HL-60/S4 treated with phorbol 12-myristate 13-acetate at 8.2 ng/mL for 4 days and 3 days (cell line): ENCODE results near the gene PDGFB.

ENCODE experiments used
- in situ Hi-C: fragments of 300-500 bp; cut with MboI; formaldehyde crosslinking; loops from 2 replicates; pipeline ENCODE4 v1.15.0; 2022; ENCODE audit warnings: low sequenced_read_pairs

PDGFB gene

GRCh38 chr22:39244496-39245129, at the start of gene PDGFB:
TSS of gene PDGFB (minus strand) at chr22:39244982. CDS start at chr22:39243963, 1,019 bp downstream.
- in situ Hi-C loops: no loop called here

GRCh38 chr22:39293766-39294368, 49.1 kb upstream of the PDGFB start:
- in situ Hi-C loops: no loop called here

- in situ Hi-C loops: no loop called here
Measured at GRCh38 chr22:39292561-39293074, 47.8 kb upstream of the PDGFB start.

- in situ Hi-C loops: no loop called here
Measured at GRCh38 chr22:39292031-39292462, 47.3 kb upstream of the PDGFB start.

GRCh38 chr22:39291523-39291922, 46.7 kb upstream of the PDGFB start:
- in situ Hi-C loops: no loop called here

GRCh38 chr22:39290724-39291161, 46.0 kb upstream of the PDGFB start:
- in situ Hi-C loops: no loop called here

- in situ Hi-C loops: no loop called here
Measured at GRCh38 chr22:39289975-39290720, 45.4 kb upstream of the PDGFB start.

GRCh38 chr22:39289533-39289932, 44.8 kb upstream of the PDGFB start:
- in situ Hi-C loops: no loop called here

DNA sequence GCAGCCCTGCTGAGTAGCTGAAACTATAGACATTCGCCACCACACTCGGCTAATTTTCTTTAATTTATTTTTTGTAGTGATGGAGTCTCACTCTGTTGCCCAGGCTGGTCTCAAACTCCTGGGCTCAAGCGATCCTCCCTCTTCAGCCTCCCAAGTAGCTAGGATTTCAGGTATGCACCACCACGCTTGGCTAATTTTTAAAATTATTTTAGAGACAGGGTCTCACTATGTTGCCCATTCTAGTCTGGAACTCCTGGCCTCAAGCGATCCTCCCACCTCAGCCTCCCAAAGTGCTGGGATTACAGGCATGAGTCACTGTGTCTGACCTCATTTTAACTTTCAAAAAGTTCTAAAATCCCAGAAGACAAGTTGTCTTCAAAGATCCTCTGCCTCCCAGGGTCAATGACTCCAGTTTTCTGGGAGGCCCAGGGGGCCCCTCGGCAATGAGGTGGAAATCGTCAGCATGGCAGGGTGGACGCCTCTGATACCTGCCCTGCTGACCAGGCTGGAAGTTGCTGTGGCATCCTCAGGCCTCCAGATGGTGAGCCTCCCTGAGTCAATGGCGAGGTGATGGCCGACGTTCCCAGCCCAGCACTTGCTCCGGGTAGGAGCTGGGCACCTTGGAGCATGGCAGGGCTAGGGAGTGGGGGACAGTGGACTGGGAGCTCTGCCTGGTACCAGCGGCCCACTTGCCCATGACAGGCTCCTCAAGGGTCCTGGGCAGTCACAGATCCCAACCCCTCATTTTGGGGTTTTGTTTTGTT, 43.5 kb upstream of the PDGFB start:
- in situ Hi-C loops: no loop called here

GRCh38 chr22:39287076-39287725, 42.4 kb upstream of the PDGFB start:
- in situ Hi-C loops: no loop called here

GRCh38 chr22:39284983-39285382, 40.2 kb upstream of the PDGFB start:
- in situ Hi-C loops: no loop called here

- in situ Hi-C loops: no loop called here
Measured at GRCh38 chr22:39284142-39284980, 39.6 kb upstream of the PDGFB start.

GRCh38 chr22:39283322-39284141, 38.8 kb upstream of the PDGFB start:
- in situ Hi-C loops: no loop called here

GRCh38 chr22:39282645-39283321, 38.0 kb upstream of the PDGFB start:
- in situ Hi-C loops: no loop called here

- in situ Hi-C loops: no loop called here
Measured at GRCh38 chr22:39281126-39281525, 36.3 kb upstream of the PDGFB start.

- in situ Hi-C loops: no loop called here
Measured at GRCh38 chr22:39280250-39280649, 35.5 kb upstream of the PDGFB start.

- in situ Hi-C loops: no loop called here
Measured at GRCh38 chr22:39279170-39279850, 34.5 kb upstream of the PDGFB start.

DNA sequence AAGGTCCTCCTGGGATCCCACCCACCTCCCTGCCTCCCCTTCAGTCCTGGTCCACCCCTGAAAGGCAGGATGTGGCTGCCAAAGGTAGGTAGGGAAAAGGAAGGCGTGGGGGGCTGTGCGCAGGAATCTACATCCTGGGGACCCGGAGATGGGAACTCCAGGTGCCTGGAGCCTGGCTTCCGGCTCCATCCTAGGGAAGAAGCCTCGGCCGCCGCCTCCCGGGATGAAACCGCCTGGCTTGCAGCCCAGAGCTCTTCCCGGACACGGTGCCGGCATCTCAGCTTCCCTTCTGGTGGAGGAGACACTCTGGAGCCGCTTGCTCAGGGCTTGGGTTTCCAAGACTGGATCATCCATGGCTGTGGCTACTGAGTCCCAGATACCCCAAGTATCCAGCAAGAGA, 33.3 kb upstream of the PDGFB start:
- in situ Hi-C loops: no loop called here
